Measurements from ENCODE around the gene ZNF487.
"Not testable (repeated sequence)": the region's sequence is repeated elsewhere in the genome, so short reads cannot be mapped to it uniquely, and the experiment has no call there.

The ZNF487 gene

DNA sequence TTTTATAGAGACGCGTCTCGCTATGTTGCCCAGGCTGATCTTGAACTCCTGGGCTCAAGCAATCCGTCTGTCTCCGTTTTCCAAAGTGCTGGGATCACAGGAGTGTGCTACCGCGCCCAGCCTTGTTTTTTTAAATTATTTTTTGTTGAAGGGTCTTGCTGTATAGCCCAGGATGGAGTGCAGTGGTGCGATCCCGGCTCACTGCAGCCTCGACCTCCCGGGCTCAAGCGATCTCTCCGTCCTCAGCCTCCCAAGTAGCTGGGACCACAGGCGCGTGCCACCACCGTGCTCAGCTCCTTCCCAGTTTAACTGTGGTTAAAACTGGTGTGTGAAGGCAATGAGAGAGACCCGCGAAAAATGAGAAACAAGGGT lies 16.9 kb upstream of the ZNF487 start:
- peak overlapping the region; percentile 99 for H3K27ac ChIP-seq

DNA sequence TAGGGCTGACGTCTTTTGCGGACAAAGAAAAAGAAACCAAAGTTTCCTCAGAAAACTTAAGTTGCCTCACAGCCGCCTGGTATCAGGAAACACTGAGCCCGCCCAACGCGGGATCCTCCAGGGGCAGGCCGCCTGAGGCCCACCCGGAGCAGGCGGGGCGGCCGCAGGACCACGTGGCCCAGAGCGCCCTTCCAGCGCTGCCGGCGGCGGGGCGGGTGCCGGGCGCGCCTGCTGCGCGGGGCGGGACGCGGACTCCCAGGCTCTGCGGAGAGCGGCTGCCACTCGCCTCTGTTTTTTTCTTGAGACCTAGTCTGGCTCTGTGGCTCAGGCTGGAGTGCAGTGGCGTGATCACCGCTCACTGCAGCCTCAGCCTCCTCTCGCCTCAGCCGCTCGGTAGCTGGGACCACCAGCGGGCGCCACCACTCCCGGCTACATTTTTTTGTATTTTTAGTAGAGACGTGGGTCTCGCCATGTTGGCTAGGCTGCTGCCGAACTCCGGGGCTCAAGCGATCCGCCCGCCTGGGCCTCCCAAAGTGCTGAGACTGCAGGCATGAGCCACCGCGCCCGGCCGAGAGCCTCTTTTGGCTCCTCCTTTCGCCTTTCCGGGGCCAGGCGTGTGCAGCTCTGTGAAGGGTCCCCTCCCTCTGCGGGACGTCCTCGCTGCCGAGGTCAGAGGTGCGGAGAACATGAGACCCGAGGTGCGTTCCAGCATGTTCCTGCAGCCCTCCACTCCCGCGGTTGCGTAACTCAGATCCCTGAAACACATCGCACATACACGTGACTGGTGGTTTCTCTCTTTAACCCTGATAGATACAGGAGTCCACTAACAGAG lies 16.3 kb upstream of the ZNF487 start:
- Histone ChIP-seq H3K4me1 (ENCODE audit: low read depth, poor library complexity, severe bottlenecking) (peaks cover 16% of the 10 kb centered on the region), H4K20me1 (ENCODE audit: insufficient read depth) (no peaks in the 10 kb centered on the region)

More for the DNA sequence above, 16.9 kb upstream of the ZNF487 start:
- Histone ChIP-seq H3K9ac (peak overlapping the region; percentile 94), H2AFZ (ENCODE audit: low read depth) (peak overlapping the region; percentile 70), H3K4me3 (IDR thresholded peaks at IDR 0.05; ENCODE audit: insufficient read depth, low read depth, low read length) (no peak overlapping the region), H3K36me3 (ENCODE audit: insufficient read depth) (no peaks in the 10 kb centered on the region), H3K4me2 (peak overlapping the region; percentile 87), H3K79me2 (ENCODE audit: insufficient read depth, low read depth) (no peaks in the 10 kb centered on the region), H3K4me1 (ENCODE audit: low read depth, poor library complexity, severe bottlenecking) (peaks cover 16% of the 10 kb centered on the region), H3K27me3 (ENCODE audit: insufficient read depth, low read depth) (no peaks in the 10 kb centered on the region), H4K20me1 (ENCODE audit: insufficient read depth) (no peaks in the 10 kb centered on the region)
- TF ChIP-seq, protein P1, sequence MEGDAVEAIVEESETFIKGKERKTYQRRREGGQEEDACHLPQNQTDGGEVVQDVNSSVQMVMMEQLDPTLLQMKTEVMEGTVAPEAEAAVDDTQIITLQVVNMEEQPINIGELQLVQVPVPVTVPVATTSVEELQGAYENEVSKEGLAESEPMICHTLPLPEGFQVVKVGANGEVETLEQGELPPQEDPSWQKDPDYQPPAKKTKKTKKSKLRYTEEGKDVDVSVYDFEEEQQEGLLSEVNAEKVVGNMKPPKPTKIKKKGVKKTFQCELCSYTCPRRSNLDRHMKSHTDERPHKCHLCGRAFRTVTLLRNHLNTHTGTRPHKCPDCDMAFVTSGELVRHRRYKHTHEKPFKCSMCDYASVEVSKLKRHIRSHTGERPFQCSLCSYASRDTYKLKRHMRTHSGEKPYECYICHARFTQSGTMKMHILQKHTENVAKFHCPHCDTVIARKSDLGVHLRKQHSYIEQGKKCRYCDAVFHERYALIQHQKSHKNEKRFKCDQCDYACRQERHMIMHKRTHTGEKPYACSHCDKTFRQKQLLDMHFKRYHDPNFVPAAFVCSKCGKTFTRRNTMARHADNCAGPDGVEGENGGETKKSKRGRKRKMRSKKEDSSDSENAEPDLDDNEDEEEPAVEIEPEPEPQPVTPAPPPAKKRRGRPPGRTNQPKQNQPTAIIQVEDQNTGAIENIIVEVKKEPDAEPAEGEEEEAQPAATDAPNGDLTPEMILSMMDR (conservative IDR thresholded peaks at IDR 0.05; ENCODE audit: low read depth, low read length) = no peak

DNA sequence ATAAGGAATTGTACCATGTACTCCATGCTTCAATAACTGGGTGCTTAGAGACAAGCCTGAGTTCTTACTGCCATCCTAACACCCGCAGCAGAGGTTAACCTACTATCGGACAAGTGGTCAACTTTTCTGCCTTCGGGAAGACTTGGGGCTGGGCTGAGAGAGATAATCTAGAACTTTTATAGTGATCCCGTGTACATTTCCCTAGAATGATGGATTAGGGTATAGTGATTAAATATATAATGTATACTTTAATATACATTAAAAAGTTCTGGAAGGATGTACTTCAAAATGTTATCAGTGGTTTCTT lies 15.8 kb upstream of the ZNF487 start:
- TF ChIP-seq, protein P1 (conservative IDR thresholded peaks at IDR 0.05; ENCODE audit: low read depth, low read length) = no peak
- Histone ChIP-seq H3K4me3 (IDR thresholded peaks at IDR 0.05; ENCODE audit: insufficient read depth, low read depth, low read length) (no peak overlapping the region), H3K79me2 (ENCODE audit: insufficient read depth, low read depth) (no peaks in the 10 kb centered on the region), H2AFZ (ENCODE audit: low read depth) (peak overlapping the region; percentile 70), H3K4me1 (ENCODE audit: low read depth, poor library complexity, severe bottlenecking) (peaks cover 16% of the 10 kb centered on the region), H3K27me3 (ENCODE audit: insufficient read depth, low read depth) (no peaks in the 10 kb centered on the region), H3K27ac (peak overlapping the region; percentile 99), H3K9ac (peak overlapping the region; percentile 94), H3K36me3 (ENCODE audit: insufficient read depth) (no peaks in the 10 kb centered on the region), H3K4me2 (peak overlapping the region; percentile 87), H4K20me1 (ENCODE audit: insufficient read depth) (no peaks in the 10 kb centered on the region)

More for the DNA sequence above, 16.3 kb upstream of the ZNF487 start:
- TF ChIP-seq, protein P1 (conservative IDR thresholded peaks at IDR 0.05; ENCODE audit: low read depth, low read length) = no peak
- Histone ChIP-seq H3K4me3 (IDR thresholded peaks at IDR 0.05; ENCODE audit: insufficient read depth, low read depth, low read length) (no peak overlapping the region), H2AFZ (ENCODE audit: low read depth) (peak overlapping the region; percentile 70), H3K9ac (peak overlapping the region; percentile 94), H3K36me3 (ENCODE audit: insufficient read depth) (no peaks in the 10 kb centered on the region), H3K27ac (peak overlapping the region; percentile 99), H3K27me3 (ENCODE audit: insufficient read depth, low read depth) (no peaks in the 10 kb centered on the region), H3K79me2 (ENCODE audit: insufficient read depth, low read depth) (no peaks in the 10 kb centered on the region), H3K4me2 (peak overlapping the region; percentile 87)

DNA sequence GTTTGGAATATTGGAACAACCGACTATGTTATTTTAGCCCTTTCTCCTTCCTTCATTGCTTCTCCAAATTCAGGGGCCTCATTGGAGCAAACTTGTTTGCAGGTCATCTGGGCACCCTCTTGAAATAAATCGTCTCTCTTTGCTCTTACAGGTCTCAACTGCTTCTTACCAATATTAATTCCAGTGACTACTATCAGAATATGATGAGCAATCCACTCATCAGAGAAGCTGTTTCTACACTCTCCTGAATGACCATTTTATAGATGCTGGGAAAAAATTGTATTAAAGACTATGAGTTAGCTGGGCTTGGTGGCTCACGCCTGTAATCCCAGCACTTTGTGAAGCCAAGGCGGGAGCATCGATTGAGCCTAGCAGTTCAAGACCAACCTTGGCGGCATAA lies 15.4 kb upstream of the ZNF487 start:
- peak overlapping the region; percentile 94; the same call in 1 of the 2 replicates for H3K9ac ChIP-seq
- peak overlapping the region; percentile 70 for H2AFZ ChIP-seq (ENCODE audit: low read depth)
- H3K27ac ChIP-seq = peak overlapping the region; percentile 99
- H4K20me1 ChIP-seq (ENCODE audit: insufficient read depth) = no peaks in the 10 kb centered on the region
- no peak overlapping the region for H3K4me3 ChIP-seq (IDR thresholded peaks at IDR 0.05; ENCODE audit: insufficient read depth, low read depth, low read length)
- no peaks in the 10 kb centered on the region for H3K27me3 ChIP-seq (ENCODE audit: insufficient read depth, low read depth)
- H3K4me2 ChIP-seq = peak overlapping the region; percentile 87
- H3K36me3 ChIP-seq (ENCODE audit: insufficient read depth) = no peaks in the 10 kb centered on the region
- TF ChIP-seq, protein P1 (conservative IDR thresholded peaks at IDR 0.05; ENCODE audit: low read depth, low read length) = no peak
- H3K79me2 ChIP-seq (ENCODE audit: insufficient read depth, low read depth) = no peaks in the 10 kb centered on the region
- H3K4me1 ChIP-seq (ENCODE audit: low read depth, poor library complexity, severe bottlenecking) = peaks cover 16% of the 10 kb centered on the region

DNA sequence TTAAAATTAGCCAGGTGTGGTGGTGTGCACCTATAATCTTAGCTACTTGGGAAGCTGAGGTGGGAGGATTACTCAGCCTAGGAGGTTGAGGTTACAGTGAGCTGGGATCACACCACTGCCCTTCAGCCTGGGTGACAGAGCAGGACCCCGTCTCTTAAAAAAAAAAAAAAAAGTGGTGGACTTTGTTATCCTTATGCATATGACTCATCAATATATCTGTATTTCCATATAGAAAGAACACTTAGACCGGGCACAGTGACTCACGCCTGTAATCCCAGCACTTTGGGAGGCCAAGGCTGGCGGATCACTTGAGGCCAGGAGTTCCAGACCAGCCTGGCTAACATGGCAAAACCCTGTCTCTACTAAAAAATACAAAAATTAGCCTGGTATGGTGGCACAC lies 15.0 kb upstream of the ZNF487 start:
- not testable (repeated sequence) for H3K9ac ChIP-seq; H3K79me2 ChIP-seq (ENCODE audit: insufficient read depth, low read depth); H4K20me1 ChIP-seq (ENCODE audit: insufficient read depth); H3K27ac ChIP-seq; H3K4me3 ChIP-seq (IDR thresholded peaks at IDR 0.05; ENCODE audit: insufficient read depth, low read depth, low read length); H3K36me3 ChIP-seq (ENCODE audit: insufficient read depth); H3K27me3 ChIP-seq (ENCODE audit: insufficient read depth, low read depth)
- Histone ChIP-seq H3K4me2 (peak overlapping the region; percentile 87; the same call in 1 of the 2 replicates), H2AFZ (ENCODE audit: low read depth) (peak overlapping the region; percentile 70; the same call in 1 of the 2 replicates), H3K4me1 (ENCODE audit: low read depth, poor library complexity, severe bottlenecking) (peaks cover 17% of the 10 kb centered on the region)
